GM12801 (cell line): Measurements from ENCODE around the gene LIAS.

Source experiments
- TF ChIP-seq, protein P1 (sequence below): IDR thresholded peaks from one replicate; pipeline ENCODE4 v1.5.1; 2011; ENCODE audit warnings: control low read depth; ENCODE audit not compliant: insufficient read length; ENCODE audit errors: extremely low read depth

Gene LIAS

DNA sequence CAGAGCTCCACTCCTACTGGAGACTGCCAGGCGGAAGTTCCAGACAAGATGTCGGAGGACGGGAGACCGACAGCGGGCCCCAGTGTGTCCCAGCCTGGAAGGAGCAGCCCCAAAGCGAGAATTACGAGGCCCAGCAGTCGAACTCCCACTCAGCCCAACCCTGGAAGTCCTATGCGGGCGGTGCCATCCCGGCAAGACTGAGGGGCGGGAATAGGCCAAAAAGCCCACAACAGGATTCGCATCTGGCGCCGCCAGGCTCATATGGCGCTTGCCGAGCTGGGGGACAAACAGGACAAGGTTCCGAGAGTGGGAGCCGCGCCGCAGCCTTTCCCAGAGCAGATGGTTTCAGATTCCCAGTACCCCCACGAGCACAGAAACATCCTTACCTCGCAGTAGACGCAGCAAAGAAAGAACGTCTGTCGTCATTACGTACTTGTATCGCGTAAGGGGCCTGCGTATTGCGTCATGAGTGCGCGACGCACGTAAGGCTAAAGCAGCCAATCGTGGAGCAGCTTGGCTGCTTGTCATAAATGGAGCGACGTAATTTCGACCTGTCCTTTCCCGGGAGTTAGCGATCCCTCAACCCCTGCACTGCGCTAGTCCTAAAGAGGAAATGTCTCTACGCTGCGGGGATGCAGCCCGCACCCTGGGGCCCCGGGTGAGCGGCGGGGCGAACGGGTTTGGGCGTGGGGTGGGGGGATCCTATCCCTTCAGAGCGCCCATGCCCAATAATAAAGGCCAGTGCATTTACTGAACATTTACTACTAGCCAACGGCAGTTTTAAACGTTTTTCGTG, at the start of gene LIAS, which contains the start of gene RPL9:
Gene LIAS (plus strand): TSS at position 552 of the 796 bp plus-strand sequence. CDS start 62 bp downstream, at position 614.
Gene RPL9 (minus strand): TSS at position 418 of the 796 bp plus-strand sequence. CDS start 483 bp downstream, outside the sequence.
- TF ChIP-seq, protein P1, sequence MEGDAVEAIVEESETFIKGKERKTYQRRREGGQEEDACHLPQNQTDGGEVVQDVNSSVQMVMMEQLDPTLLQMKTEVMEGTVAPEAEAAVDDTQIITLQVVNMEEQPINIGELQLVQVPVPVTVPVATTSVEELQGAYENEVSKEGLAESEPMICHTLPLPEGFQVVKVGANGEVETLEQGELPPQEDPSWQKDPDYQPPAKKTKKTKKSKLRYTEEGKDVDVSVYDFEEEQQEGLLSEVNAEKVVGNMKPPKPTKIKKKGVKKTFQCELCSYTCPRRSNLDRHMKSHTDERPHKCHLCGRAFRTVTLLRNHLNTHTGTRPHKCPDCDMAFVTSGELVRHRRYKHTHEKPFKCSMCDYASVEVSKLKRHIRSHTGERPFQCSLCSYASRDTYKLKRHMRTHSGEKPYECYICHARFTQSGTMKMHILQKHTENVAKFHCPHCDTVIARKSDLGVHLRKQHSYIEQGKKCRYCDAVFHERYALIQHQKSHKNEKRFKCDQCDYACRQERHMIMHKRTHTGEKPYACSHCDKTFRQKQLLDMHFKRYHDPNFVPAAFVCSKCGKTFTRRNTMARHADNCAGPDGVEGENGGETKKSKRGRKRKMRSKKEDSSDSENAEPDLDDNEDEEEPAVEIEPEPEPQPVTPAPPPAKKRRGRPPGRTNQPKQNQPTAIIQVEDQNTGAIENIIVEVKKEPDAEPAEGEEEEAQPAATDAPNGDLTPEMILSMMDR, result no peak

- TF ChIP-seq, protein P1, result no peak
Observed at GRCh38 chr4:39410415-39410814, 48.4 kb upstream of the LIAS start.

DNA sequence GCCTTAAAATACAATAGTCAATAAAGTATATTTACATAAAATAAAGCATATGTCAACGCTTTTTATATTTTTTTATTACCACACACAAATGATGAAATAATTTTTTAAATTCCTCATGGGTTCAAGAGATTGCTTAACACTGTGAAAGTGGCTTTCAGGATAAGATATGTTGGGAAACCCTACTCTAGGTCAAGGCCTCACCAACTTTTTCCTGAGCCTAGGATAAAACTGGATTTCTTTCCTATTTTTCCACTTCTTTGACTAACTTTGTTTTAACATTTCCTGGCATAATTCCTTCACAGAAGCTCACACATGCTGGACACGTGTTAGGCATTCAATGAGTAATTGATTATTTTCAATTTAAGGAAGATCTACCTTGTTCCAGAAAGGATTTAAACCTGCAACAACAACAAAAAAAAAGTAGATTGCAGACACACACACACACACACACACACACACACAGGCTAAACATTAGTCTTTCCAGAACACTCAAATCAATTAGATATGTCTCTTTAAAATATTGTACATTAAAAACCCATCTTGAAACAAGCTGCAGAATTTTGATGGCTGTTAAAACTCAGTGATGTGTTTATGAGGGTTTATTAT, 43.1 kb upstream of the LIAS start:
- TF ChIP-seq, protein P1, result no peak

GRCh38 chr4:39422247-39422646, 36.6 kb upstream of the LIAS start:
- TF ChIP-seq, protein P1, result no peak

DNA sequence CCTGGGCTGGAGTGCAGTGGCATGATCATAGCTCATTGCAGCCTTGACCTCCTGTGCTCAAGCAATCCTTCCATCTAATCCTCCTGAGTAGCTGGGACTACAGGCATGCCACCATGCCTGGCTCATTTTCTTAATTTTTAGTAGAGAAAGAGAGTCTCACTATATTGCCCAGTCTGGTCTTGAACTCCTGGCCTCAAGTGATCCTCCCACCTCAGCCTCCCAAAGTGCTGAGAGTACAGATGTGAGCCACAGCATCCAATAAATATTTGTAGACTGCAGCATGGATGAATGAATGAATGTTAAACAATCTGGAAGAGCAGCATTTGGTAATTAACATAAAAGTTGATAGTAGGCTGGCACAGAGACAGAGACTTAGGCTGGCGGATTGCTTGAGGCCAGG, 32.1 kb upstream of the LIAS start:
- TF ChIP-seq, protein P1, result no peak

DNA sequence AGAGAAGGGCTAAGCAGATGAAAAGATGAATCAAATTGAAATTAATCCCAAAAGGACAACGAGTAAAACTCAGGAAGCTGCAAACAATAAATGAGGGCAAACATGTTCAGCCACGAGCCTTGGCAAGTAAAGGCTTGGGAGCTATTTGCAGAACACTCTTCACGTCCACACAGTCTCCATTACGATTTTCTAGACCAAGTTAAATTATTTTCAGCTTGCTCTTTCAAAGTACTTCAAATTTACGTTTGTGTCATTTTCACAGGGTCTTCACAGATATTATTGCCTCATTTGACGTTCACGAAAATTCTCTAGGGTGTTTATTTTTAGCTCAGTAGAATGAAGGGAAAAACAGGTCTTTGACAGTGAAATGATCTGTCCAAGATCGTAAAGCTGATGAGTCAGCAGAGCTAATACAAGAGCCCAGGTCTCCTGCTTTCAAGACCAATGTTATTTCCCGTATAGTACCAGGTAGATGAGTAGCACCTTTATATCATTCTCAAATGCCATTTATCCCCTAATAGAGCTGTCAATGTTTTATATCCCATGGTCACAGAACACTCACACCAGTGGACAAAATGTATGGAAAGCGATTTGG, 31.2 kb upstream of the LIAS start:
- TF ChIP-seq, protein P1, result no peak

- TF ChIP-seq, protein P1, result no peak
Observed at GRCh38 chr4:39429476-39430334, 29.2 kb upstream of the LIAS start.
